Measurements from ENCODE around the gene EIF3A. TPM values are rescaled to one million over a fixed set of nuclear protein-coding genes. Genes with fewer than 3 reads are reported as not detected.

EIF3A gene
- polyA plus RNA-seq, 3 donors: 18.8 to 49.1 (median 24.2) TPM

- H3K4me2 ChIP-seq (replicated peaks; ENCODE audit: extremely low read depth, low read length, poor library complexity, severe bottlenecking): no peak overlapping the region
- H3K9me3 ChIP-seq (replicated peaks in 1 of 2; ENCODE audit: control insufficient read depth in 1 of 2, insufficient read depth in 1 of 2, low read length in 2 of 2): no peaks in the 10 kb centered on the region
- Mint-ChIP-seq H3K4me1 (peaks cover 17% of the 10 kb centered on the region), H3K4me3 (peak overlapping the region in 1 of 2 donors; percentile 51), H3K9me3 (peaks cover 0 to 4% (median 0%) of the 10 kb centered on the region in 7 donors), H3K36me3 (peaks cover 41 to 43% of the 10 kb centered on the region in 2 donors), H3K27me3 (ENCODE audit: low read depth in 3 of 3) (peaks cover 21 to 38% (median 25%) of the 10 kb centered on the region in 3 donors), H3K27ac (no peak overlapping the region)
- WGBS (ENCODE audit: insufficient coverage): no CpG with 5 or more reads among the region's 7 CpGs
- peaks cover 12 to 24% of the 10 kb centered on the region in 2 donors for H3K4me1 ChIP-seq (ENCODE audit: control insufficient read depth in 1 of 2, insufficient read depth in 2 of 2, low read length in 2 of 2)
- peaks cover 35 to 52% of the 10 kb centered on the region in 2 donors for H3K36me3 ChIP-seq (replicated peaks in 1 of 2; ENCODE audit: control insufficient read depth in 1 of 2, insufficient read depth in 2 of 2, low read length in 2 of 2)
- intact Hi-C loops (cut with micrococcal nuclease): no loop called here
- H3K27ac ChIP-seq (ENCODE audit: low read depth in 1 of 2, low read length in 2 of 2): no peak overlapping the region
- no peak for DNase-seq
- TF ChIP-seq CTCF (IDR thresholded peaks at IDR 0.05): no peak
- no peak overlapping the region for H2AFZ ChIP-seq (ENCODE audit: insufficient read depth, low read depth, low read length, poor library complexity, severe bottlenecking)
- H3K79me2 ChIP-seq (ENCODE audit: insufficient read depth, low read length): no peaks in the 10 kb centered on the region
- H3K9ac ChIP-seq (ENCODE audit: insufficient read depth, low read length, poor library complexity, severe bottlenecking): no peak overlapping the region
- H3K27me3 ChIP-seq (ENCODE audit: control insufficient read depth in 2 of 2, insufficient read depth in 2 of 2, low read length in 2 of 2): peaks cover 9 to 29% of the 10 kb centered on the region in 2 donors
- H4K20me1 ChIP-seq (ENCODE audit: insufficient read depth, low read length): peaks cover 56% of the 10 kb centered on the region
- no peak overlapping the region for H3K4me3 ChIP-seq (replicated peaks in 1 of 3; ENCODE audit: low read depth in 2 of 3, low read length in 3 of 3)
Observed at GRCh38 chr10:119031496-119032059, 49.0 kb downstream of the EIF3A start.

- peaks cover 21 to 38% (median 27%) of the 10 kb centered on the region in 3 donors for H3K27me3 Mint-ChIP-seq (ENCODE audit: low read depth in 3 of 3)
Observed at GRCh38 chr10:119030421-119031250, 50.0 kb downstream of the EIF3A start.

More at GRCh38 chr10:119030421-119031250, 50.0 kb downstream of the EIF3A start:
- TF ChIP-seq CTCF (IDR thresholded peaks at IDR 0.05): no peak
- peaks cover 9 to 29% of the 10 kb centered on the region in 2 donors for H3K27me3 ChIP-seq (ENCODE audit: control insufficient read depth in 2 of 2, insufficient read depth in 2 of 2, low read length in 2 of 2)
- no peak overlapping the region for H3K27ac Mint-ChIP-seq
- no peak overlapping the region for H3K9ac ChIP-seq (ENCODE audit: insufficient read depth, low read length, poor library complexity, severe bottlenecking)
- H3K36me3 Mint-ChIP-seq: peaks cover 32 to 34% of the 10 kb centered on the region in 2 donors
- H3K27ac ChIP-seq (ENCODE audit: low read depth in 1 of 2, low read length in 2 of 2): no peak overlapping the region
- peaks cover 12 to 24% of the 10 kb centered on the region in 2 donors for H3K4me1 ChIP-seq (ENCODE audit: control insufficient read depth in 1 of 2, insufficient read depth in 2 of 2, low read length in 2 of 2)
- intact Hi-C loops (cut with micrococcal nuclease): no loop called here
- H3K9me3 ChIP-seq (replicated peaks in 1 of 2; ENCODE audit: control insufficient read depth in 1 of 2, insufficient read depth in 1 of 2, low read length in 2 of 2): no peaks in the 10 kb centered on the region
- no peak overlapping the region for H2AFZ ChIP-seq (ENCODE audit: insufficient read depth, low read depth, low read length, poor library complexity, severe bottlenecking)
- WGBS (ENCODE audit: insufficient coverage): 2% methylated on average over 61 of the region's 65 CpGs
- H3K4me1 Mint-ChIP-seq: peaks cover 17% of the 10 kb centered on the region
- peak in 2 of 3 donors; percentile 16 to 24 for DNase-seq
- H3K9me3 Mint-ChIP-seq: peaks cover 0 to 4% (median 0%) of the 10 kb centered on the region in 7 donors
- H4K20me1 ChIP-seq (ENCODE audit: insufficient read depth, low read length): peaks cover 47% of the 10 kb centered on the region
- H3K4me3 ChIP-seq (replicated peaks in 1 of 3; ENCODE audit: low read depth in 2 of 3, low read length in 3 of 3): peak overlapping the region in 1 of 3 experiments; percentile 56
- H3K4me2 ChIP-seq (replicated peaks; ENCODE audit: extremely low read depth, low read length, poor library complexity, severe bottlenecking): peak overlapping the region; percentile 75
- H3K79me2 ChIP-seq (ENCODE audit: insufficient read depth, low read length): no peaks in the 10 kb centered on the region
- H3K36me3 ChIP-seq (replicated peaks in 1 of 2; ENCODE audit: control insufficient read depth in 1 of 2, insufficient read depth in 2 of 2, low read length in 2 of 2): peaks cover 26 to 42% of the 10 kb centered on the region in 2 donors
- peak overlapping the region; percentile 62 to 75 for H3K4me3 Mint-ChIP-seq
